ENCODE measurements around the gene FOXF2.

DNA sequence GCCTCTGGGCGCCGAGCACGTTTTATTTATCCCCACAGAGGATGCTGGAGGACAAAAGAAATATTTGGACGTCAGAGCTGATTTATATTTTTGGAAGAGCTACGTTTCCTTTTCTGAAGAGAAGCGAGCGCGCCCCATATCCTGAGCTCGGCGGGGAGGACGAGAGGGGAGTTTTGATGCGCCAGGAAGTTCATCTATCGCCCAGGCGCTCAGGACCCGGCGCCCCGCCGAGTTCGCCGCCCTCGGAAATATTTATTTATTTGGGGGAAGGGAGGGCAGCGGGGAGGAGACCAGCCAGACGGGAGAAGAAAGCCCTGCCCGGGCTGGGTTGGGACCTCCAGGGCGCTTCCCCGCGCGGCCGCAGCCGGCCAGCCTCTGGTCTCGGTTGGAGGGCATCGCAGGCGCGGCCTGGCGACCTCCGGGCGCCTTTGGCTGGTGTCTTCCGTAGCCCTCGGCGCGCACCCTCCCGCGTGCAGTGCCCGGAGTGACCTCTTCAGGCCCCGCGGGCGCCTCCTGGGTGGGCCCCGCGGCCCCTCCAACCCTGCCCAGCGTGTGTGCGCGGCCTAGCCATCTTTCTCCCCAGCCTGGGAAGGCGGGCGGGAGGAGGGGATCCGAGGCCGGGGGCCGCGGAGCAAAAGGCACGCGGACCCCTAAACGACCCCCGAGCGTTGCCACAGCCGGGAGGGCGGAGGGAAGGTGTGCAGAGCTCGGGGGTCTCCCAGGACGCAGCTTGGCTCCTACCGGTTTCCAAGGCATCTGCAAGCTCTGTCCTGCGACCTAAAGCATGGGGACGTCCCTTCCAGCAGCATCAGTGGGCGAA is 5.4 kb upstream of the FOXF2 start:
- TF ChIP-seq, protein P1, sequence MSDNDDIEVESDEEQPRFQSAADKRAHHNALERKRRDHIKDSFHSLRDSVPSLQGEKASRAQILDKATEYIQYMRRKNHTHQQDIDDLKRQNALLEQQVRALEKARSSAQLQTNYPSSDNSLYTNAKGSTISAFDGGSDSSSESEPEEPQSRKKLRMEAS (IDR thresholded peaks at IDR 0.05; ENCODE audit: low read depth, low read length): no peak
- TF ChIP-seq, protein P2, sequence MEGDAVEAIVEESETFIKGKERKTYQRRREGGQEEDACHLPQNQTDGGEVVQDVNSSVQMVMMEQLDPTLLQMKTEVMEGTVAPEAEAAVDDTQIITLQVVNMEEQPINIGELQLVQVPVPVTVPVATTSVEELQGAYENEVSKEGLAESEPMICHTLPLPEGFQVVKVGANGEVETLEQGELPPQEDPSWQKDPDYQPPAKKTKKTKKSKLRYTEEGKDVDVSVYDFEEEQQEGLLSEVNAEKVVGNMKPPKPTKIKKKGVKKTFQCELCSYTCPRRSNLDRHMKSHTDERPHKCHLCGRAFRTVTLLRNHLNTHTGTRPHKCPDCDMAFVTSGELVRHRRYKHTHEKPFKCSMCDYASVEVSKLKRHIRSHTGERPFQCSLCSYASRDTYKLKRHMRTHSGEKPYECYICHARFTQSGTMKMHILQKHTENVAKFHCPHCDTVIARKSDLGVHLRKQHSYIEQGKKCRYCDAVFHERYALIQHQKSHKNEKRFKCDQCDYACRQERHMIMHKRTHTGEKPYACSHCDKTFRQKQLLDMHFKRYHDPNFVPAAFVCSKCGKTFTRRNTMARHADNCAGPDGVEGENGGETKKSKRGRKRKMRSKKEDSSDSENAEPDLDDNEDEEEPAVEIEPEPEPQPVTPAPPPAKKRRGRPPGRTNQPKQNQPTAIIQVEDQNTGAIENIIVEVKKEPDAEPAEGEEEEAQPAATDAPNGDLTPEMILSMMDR (IDR thresholded peaks at IDR 0.05; ENCODE audit: low read depth, low read length): no peak
- no peak for TF ChIP-seq POLR2A (IDR thresholded peaks at IDR 0.05; ENCODE audit: extremely low read depth, insufficient read length)
- no peak for TF ChIP-seq MYC (IDR thresholded peaks at IDR 0.05; ENCODE audit: low read depth, low read length)

Data from NB4 (cell line).